ENCODE results near the gene RGS6.
A peak's percentile ranks its signal among the peaks of the same experiment; 100 is the strongest.

Gene RGS6

GRCh38 chr14:72404998-72405397 is 472.8 kb downstream of the RGS6 start:
- DNase-seq (ENCODE audit: low spot score) = no peak

GRCh38 chr14:72408020-72408419 is 475.8 kb downstream of the RGS6 start:
- DNase-seq (ENCODE audit: low spot score) = no peak

GRCh38 chr14:72409047-72409446 is 476.8 kb downstream of the RGS6 start:
- DNase-seq (ENCODE audit: low spot score) = no peak

GRCh38 chr14:72416081-72416849 is 484.0 kb downstream of the RGS6 start:
- DNase-seq (ENCODE audit: low spot score) = no peak

GRCh38 chr14:72416892-72417291 is 484.7 kb downstream of the RGS6 start:
- DNase-seq (ENCODE audit: low spot score) = no peak

GRCh38 chr14:72418806-72419205 is 486.6 kb downstream of the RGS6 start:
- DNase-seq (ENCODE audit: low spot score) = no peak

- DNase-seq (ENCODE audit: low spot score) = no peak
These were observed 487.1 kb downstream of the RGS6 start for GRCh38 chr14:72419226-72419775.

- DNase-seq (ENCODE audit: low spot score) = peak; percentile 60
These were observed 488.7 kb downstream of the RGS6 start for GRCh38 chr14:72420749-72421474.

GRCh38 chr14:72423957-72424356 is 491.7 kb downstream of the RGS6 start:
- no peak for DNase-seq (ENCODE audit: low spot score)

- DNase-seq (ENCODE audit: low spot score) = no peak
These were observed 498.2 kb downstream of the RGS6 start for GRCh38 chr14:72430457-72430856.

GRCh38 chr14:72432748-72433147 is 500.5 kb downstream of the RGS6 start:
- DNase-seq (ENCODE audit: low spot score) = no peak

GRCh38 chr14:72433511-72433910 is 501.3 kb downstream of the RGS6 start:
- DNase-seq (ENCODE audit: low spot score) = no peak

GRCh38 chr14:72434856-72435255 is 502.6 kb downstream of the RGS6 start:
- DNase-seq (ENCODE audit: low spot score) = no peak

- no peak for DNase-seq (ENCODE audit: low spot score)
These were observed 507.5 kb downstream of the RGS6 start for GRCh38 chr14:72439707-72440106.

GRCh38 chr14:72443256-72443655 is 511.0 kb downstream of the RGS6 start:
- no peak for DNase-seq (ENCODE audit: low spot score)

GRCh38 chr14:72443991-72444441 is 511.8 kb downstream of the RGS6 start:
- DNase-seq (ENCODE audit: low spot score) = no peak

GRCh38 chr14:72444701-72445100 is 512.5 kb downstream of the RGS6 start:
- DNase-seq (ENCODE audit: low spot score) = no peak

- DNase-seq (ENCODE audit: low spot score) = no peak
These were observed 516.0 kb downstream of the RGS6 start for GRCh38 chr14:72448212-72448611.

- DNase-seq (ENCODE audit: low spot score) = no peak
These were observed 518.3 kb downstream of the RGS6 start for GRCh38 chr14:72450473-72451044.

- no peak for DNase-seq (ENCODE audit: low spot score)
These were observed 519.1 kb downstream of the RGS6 start for GRCh38 chr14:72451054-72451972.

- no peak for DNase-seq (ENCODE audit: low spot score)
These were observed 520.5 kb downstream of the RGS6 start for GRCh38 chr14:72452774-72453173.
